GM19463 (cell line): Measurements from ENCODE around the gene IFT22.
"Not testable (repeated sequence)": the region's sequence is repeated elsewhere in the genome, so short reads cannot be mapped to it uniquely, and the experiment has no call there.

ENCODE experiments used
- ATAC-seq: cut with Tn5 transposase; IDR thresholded peaks from one replicate; pipeline ENCODE4 v1.9.1; 2021; ENCODE audit warnings: mild to moderate bottlenecking, moderate library complexity; ENCODE audit not compliant: unreplicated experiment

Gene IFT22

DNA sequence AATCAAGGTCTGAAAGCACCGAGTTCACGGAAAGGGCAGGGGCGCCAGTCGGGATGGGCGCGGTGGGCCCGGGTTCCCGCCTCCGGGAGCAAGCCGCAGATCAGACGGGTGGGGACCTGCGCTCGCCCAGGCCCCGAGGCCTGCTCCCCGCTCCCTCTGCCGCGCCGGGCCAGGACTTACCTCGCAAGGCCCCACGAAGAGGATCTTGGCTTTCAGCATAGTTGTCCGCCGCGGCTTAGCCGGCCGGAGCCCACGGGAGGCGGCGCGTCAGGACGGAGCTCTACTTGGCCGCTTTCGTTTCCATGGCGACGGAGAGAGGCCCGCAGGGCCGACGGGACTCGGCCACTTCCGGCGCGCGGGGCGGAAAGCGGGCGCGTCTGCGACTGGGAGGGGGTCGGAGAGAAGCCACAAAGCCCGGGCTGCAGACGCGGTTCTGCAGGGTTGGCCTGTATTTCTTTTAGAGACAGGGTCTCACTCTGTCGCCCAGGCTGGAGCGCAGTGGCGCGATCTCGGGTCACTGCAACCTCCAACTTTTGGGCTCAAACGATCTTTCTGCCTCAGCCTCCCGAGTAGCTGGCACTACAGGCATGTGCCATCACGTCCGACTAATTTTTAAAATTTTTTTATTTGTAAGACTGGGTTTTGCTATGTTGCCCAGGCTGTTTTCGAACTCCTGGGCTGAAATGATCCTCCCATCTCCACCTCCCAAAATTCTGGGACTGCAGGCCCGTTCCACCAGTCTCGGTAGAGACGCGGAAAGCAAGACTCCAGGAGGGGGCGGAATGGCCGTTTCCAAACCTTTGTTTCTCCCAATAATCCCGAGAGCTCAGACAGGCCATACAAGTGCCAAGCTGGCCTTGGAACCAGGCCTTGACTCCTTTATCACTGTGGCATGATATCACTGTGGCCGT, at the start of gene IFT22:
IFT22 (minus strand) TSS at position 322 of the 911 bp plus-strand sequence; CDS start at position 219, 103 bp downstream.
- ATAC-seq: peak; percentile 99

DNA sequence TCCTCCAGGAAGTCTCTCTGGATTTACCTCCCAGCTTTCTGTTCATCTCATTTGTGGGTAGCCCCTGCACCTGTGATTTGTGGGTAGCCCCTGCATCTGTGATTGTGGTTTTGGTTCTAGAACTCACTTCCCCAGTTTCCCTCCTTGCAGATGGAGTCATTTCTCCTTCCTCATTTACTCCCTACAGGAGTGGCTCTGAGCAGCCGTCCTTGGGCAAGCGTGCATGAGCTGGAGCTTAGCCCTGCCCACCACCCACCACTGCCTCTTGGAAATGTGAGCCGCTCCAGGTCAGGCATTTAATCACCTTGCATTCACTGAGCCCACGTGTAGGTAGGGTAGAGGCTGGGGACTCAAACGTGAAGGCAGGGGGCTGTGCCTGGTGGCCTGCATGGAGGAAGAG, 49.2 kb upstream of the IFT22 start:
- no peak for ATAC-seq

DNA sequence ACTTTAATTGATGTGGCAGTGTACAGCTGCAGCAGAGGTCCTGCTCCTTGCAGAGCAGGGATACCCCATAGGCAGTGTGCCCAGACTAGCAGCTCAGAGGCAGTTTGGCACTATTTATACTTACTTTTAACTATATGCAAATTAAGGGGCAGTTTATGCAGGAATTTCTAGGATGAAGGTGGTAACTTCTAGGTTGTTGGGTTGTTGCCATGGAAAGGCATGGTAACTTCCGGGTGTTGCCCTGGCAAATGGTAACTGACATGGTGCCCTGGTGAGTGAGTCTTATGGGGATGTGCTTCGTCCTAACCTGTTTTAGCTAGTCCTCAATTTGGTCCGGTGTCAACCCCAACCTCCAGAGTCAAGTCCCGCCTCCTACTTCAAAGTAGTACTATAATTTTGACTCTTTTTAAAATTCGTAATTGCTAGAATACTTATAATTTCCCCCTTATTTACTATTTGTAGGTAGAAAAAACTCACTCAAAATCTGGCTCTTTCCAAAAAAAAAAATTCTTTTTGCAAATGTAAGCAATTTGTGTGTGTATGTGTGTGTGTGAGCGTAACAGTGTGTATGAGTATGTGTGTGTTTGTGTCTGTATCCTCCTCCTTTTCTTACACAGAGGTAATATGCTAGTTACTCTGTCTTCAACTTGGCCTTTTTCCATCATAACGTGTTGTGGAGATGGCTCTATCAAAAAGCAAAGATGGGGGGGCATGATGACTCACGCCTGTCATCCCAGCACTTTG, 47.0 kb upstream of the IFT22 start:
- ATAC-seq: no peak

DNA sequence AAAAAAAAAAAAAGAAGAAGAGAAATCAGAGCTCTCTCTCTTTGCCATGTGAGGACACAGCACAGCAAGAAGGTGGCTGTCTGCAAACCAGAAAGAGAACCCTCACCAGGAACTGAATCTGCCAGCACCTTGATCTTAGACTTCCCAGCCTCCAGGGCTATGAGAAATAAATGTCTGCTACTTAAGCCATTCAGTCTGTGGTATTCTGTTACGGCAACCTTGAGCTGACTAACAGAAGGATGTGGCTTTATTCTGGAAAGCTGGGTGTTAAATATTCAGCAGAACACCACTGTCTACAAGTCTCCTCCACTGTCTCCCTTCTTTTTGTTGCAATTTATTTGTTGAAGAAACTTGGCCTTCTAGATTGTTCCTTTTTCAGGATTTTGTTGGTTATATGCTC, 46.1 kb upstream of the IFT22 start:
- ATAC-seq: no peak

DNA sequence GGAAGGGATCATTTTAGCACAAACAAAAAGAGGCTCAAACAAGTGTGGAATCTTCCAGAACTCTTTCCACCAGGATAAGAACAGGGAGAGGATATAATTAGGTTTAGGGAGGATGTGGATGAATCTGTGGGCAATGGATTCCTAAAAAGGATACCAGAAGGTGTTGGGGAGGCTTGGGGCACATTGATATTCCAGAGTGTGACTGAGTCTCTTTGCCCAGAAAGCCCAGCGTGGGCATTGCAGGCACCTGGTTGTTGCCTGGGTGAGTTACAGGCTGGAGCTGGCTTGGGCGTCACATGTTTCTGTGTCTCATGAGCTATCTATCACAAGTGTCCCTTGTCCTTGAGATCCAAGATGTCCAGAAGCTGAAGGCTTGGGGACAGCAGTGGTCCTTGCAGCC, 44.3 kb upstream of the IFT22 start:
- no peak for ATAC-seq

DNA sequence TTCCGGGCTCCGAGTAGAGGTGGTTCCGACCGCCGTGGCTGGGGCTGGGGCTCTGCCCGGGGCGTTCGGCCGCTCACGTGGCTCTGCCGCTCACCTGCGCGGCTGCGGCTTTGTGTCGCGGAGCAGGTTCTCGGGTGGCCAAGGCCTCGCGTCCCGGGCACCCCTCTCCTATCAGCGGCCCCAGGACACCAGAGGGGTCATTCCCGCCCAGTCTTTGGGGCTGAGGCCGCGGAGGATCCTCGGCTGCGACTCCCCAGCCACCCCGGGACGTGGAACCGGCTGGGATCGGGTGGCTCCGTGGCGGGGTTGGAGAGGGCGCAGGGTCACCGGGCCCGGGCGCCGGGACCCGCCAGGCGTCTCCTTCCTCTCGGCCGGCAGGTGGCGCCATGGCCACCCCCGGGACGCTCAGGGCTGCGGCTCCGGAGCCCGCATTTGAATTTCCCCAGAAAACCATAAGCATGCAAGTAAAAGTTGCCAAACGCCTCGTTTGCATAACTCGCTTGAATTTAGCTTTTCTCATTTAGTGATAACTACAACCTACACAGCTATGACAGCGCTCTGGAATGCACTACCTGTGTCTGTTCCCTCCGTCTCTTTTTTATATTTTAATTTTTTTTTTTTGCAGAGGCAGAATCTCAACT, 42.2 kb upstream of the IFT22 start:
- peak; percentile 70 for ATAC-seq

DNA sequence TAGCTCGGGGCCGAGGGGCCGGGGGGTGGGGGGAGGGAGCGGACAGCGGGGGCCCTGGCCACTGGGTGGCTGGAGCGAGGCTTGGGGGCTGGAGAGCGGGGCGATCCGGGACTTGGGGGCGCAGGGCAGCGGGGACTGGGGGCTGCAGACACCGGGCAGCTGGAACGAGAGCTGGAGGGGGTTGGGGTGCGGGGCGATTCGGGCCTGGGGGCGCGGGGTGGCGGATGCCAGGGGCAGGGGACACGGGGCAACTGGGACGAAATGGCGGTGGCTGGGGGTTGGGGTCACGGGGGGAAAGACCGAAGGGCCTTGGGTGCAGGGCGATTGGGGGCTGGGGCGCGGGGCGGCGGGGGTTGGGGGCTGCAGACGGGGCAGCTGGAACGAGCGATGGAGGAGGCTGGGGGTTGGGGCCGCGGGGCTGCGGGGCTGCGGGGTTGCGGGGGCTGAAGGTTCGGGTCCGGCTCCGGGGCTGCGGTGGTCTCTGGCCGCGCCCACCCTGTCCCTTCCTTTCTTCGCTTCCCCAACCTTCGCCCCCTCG, 41.7 kb upstream of the IFT22 start:
- no peak for ATAC-seq

DNA sequence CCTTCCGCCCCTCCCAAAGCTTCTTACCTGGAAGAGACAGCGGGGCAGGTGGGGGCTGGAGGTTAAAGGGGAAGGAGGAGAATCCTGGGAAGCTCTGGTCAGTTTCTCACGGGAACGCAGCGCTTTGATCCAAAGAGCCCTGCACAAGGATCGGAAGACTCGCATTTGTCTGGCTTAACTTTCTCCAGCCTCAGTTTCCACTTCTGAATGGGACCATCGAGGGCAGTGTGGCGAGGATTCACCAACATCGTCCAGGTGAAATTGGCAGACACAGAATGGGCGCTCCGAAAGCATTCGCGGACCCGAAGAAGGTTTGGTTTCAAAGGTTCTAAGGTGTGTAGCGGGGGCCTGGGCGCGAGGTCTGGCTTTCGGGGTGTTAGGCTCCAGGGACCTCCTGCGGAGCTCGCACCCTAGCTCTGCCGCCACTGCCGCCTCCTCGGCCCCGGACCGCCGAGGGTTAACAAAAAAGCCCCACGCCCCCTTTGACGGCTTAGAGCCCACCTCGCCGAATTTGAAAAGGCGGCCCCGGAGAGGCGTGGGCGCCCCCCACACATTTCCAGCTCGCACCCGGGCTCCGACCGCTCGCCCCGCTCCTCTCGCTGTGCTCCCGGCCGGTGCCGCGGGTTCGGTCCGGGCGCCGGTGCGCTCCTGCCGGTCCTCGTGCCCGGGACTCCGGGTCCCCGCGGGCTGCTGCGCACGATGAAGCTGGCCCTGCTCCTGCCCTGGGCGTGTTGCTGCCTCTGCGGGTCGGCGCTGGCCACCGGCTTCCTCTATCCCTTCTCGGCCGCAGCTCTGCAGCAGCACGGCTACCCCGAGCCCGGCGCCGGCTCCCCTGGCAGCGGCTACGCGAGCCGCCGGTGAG, 41.0 kb upstream of the IFT22 start, which contains the start of gene COL26A1:
COL26A1 (plus strand) TSS at position 542 of the 862 bp plus-strand sequence; CDS start at position 700, 158 bp downstream.
- ATAC-seq: no peak

DNA sequence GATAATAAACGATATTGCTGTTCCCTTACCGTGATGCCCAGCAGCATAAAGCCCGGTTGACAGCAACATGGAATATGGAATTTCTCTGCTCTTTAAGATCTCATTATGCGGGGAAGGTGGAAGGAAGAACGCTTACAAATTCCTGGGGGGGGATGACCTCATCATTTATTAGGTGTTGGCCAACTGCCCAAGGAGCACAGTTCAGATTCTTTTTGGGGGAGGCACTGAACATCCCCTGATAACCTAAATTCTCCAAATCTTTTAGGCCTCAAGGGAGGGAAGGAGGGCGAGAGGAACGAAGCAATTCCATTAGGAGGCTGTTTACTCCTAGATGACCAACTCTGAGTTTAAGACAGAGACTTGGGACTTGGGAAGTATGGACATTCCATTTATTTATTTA, 35.8 kb upstream of the IFT22 start:
- ATAC-seq: no peak

DNA sequence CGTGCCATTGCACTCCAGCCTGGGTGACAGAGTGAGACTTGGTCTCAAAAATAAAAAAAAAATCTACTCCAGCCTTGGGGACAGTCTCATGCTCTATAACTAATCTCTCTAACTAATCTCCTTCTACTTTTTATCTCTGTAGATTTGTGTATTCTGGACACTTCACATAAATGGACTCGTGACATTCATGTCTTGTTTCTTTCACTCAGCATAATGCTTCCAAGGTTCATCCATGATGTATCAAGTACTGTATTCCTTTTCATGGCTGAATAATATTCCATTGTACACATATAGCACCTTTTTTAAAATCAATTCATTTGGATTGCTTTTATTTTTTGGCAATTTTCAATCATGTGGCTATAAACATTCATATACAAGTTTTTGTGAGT, 31.3 kb upstream of the IFT22 start:
- ATAC-seq: no peak

DNA sequence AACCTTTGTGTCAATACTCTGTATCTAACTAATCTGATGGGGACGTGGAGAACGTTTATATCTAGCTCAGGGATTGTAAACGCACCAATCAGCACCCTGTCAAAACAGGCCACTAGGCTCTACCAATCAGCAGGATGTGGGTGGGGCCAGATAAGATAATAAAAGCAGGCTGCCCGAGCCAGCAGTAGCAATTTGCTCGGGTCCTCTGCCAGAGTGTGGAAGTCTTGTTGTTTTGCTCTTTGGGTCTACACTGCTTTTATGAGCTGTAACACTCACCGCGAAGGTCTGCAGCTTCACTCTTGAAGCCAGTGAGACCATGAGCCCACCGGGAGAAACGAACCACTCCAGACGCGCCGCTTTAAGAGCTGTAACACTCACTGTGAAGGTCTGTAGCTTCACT, 27.7 kb upstream of the IFT22 start:
- not testable (repeated sequence) for ATAC-seq

DNA sequence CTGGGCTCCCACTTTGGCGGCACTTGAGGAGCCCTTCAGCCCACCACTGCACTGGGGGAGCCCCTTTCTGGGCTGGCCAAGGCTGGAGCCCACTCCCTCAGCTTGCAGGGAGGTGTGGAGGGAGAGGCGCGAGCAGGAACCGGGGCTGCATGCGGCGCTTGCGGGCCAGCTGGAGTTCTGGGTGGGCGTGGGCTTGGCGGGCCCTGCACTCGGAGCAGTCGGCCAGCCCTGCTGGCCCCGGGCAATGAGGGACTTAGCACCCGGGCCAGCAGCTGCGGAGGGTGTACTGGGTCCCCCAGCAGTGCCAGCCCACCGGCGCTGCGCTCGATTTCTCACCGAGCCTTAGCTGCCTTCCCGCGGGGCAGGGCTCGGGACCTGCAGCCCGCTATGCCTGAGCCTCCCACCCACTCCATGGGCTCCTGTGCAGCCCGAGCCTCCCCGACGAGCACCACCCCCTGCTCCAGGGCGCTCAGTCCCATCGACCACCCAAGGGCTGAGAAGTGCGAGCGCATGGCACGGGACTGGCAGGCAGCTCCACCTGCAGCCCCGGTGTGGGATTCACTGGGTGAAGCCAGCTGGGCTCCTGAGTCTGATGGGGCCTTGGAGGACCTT, 26.9 kb upstream of the IFT22 start:
- ATAC-seq: not testable (repeated sequence)

DNA sequence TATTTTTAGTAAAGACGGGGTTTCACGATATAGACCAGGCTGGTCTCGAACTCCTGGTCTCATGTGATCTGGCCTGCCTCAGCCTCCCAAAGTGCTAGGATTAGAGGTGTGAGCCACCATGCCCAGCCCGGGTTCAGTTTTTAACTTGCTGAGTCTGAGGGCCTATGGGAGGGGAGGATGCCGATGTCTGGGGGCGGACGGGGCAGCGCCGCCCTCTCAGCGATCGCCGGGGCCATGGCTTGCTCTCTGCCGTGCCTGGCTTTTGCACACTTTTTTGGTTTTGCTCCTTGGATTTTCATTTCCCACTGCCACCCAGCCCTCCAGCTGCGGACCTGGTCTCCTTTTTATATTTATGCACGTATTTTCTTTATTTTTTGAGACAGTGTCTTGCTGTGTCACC, 25.9 kb upstream of the IFT22 start:
- ATAC-seq: no peak

DNA sequence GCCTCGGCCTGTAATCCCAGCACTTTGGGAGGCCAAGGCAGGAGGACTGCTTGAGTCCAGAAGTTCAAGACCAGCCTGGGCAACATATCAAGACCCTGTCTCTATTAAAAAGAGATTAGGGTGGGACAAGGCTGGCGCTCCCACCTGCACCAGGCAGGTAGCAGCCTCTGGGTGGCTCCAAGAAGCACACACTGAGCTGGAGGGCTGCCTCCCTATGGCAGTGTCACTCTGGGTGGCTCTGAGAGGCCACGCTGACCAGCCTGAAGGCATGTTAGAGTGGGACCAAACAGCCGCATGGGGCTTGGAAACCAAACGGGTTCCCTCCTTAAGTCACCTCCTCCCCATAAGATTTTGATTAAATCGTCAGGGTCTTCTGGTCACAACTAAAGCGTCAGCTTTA, 21.3 kb upstream of the IFT22 start:
- ATAC-seq: no peak

DNA sequence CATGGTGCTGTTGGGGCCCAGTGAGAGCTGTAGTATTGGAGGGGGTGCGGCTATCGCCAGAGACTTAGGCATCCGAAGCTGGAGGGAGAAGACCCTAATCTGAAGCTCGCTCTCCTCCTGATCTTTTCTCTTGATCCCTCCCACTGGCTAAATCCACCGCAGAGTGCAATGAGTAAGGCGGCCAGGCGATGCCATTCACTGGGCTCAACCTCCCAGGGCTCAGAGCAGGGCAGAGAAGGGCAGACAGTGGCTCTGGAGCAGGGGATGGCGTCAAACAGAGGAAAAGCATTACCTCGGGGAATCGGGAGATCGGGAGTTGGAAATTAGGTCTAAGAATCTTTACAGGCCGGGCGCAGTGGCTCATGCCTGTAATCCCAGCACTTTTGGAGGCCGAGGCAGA, 18.8 kb upstream of the IFT22 start:
- no peak for ATAC-seq

DNA sequence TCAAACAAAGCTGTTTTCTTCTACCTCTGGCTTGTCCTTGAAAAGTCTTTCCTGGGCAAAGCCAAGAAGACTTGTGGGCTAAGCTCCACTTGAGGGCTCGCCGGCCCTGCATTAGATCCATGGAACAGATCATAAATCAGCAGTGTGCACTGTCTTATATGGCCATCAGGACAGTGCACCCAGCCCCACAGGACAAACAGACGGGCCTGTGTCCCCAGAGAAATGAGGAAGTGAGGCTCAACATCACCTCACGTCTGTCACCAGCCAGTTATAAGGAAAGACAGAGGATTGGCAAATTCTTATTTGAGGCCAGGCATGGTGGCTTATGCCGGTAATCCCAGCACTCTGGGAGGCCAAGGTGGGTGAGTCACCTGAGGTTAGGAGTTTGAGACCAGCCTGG, 12.3 kb upstream of the IFT22 start:
- no peak for ATAC-seq

DNA sequence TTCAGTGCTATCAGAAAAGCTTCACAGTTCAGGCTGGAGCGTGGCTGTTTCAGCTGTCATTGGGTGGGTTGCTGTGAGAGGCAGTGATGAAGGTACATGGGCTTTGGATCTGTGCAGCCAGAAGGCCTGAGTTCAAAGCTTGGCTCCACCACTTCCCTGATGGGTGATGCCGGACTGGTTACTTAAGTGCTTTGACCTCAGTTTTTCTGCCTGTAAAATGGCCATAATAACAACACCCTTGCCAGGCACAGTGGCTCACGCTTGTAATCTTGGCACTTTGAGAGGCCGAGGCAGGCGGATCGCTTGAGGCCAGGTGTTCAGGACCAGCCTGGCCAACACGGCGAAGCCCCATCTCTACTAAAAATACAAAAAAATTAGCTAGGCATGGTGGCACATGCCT, 10.4 kb upstream of the IFT22 start:
- ATAC-seq: no peak

DNA sequence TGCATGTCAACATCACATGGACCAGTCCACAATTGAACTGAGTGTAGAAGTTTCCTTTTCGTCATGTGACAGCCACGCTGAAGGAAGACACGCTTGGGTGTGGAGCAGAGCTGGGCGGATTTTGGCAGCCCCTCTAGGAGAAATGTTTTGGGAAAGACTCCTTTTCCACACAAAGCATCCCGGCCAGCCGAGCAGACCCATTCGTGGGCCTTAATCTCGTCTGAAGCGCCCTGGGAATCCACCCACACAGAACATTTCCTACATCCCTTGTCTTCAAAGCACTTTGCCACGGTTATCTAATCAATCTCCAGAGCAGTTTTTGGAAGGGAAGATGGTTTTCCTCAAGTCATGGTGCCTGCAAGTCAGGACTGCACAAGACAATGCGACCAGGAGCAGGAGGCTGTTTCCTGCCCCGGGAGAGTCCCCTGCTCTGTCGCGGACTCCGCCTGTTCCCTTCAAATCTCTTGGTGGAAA, 8.4 kb upstream of the IFT22 start:
- no peak for ATAC-seq

DNA sequence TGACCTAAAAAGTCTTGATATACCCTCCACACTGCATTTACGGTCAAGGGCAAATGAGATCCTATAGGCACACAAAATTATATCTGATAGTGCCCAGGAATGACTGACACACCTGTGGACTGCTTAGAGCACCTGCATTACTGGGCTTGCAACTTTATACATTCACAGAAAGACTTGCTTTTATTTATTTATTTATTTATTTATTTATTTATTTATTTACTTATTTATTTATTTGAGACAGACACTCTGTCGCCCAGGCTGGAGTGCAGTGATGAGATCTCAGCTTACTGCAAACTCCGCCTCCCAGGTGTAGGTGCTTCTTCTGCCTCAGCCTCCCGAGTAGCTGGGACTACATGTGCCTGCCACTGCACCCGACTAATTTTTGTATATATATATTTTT, 6.5 kb upstream of the IFT22 start:
- no peak for ATAC-seq

DNA sequence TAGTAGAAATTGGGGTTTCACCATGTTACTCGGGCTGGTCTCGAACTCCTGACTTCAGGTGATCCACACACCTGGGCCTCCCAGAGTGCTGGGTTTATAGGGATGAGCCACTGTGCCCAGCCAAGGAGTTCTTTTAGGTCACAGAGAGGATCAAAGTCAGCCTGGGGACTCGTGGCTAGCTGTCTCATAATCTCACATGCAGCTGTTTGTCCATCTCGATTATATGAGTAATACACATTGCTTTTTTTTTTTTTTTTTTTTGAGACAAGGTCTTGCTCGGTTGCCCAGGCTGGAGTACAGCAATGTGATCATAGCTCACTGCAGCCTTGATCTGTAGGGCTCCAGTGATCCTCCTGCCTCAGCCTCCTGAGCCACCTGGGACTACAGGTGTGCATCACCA, 2.2 kb downstream of the IFT22 start:
- ATAC-seq: no peak
